K562 (cell line): Measurements from ENCODE around the gene S100A4.

Experiments used
- BHLHE40 ChIP-seq: IDR thresholded peaks from 2 replicates; pipeline ENCODE4 v1.6.1; 2011; ENCODE audit warnings: low read length, improper control_type of control experiment
- CTCF ChIP-seq, 3 experiments: IDR thresholded peaks in 2 of 3; conservative IDR thresholded peaks in 1 of 3; 2 replicates each; pipeline ENCODE4 v1.5.1; 2011 to 2012; ENCODE audit warnings: low read length in 3 of 3, mild to moderate bottlenecking in 3 of 3, control low read depth in 2 of 3, improper control_type of control experiment in 1 of 3, inconsistent platforms in 1 of 3, low read depth in 1 of 3, mixed read lengths in 1 of 3, moderate library complexity in 1 of 3; ENCODE audit not compliant: insufficient read depth in 2 of 3
- EZH2 ChIP-seq: IDR thresholded peaks from 2 replicates; pipeline ENCODE4 v1.6.1; 2012; ENCODE audit warnings: low read depth, mild to moderate bottlenecking, inconsistent platforms, low read length, borderline replicate concordance
- GTF2A2 ChIP-seq: IDR thresholded peaks from 2 replicates; pipeline ENCODE4 v1.6.1; 2016; ENCODE audit warnings: mild to moderate bottlenecking, missing genetic modification characterization, missing compliant biosample characterization
- NR2C1 ChIP-seq, 2 experiments: fragments of 450-650 bp; IDR thresholded peaks; 2 replicates each; pipeline ENCODE4 v1.6.1; 2017; ENCODE audit warnings: mild to moderate bottlenecking in 2 of 2, antibody characterized with exemption in 1 of 2, inconsistent platforms in 1 of 2, missing compliant biosample characterization in 1 of 2, missing genetic modification characterization in 1 of 2
- POLR2A ChIP-seq: fragments of 450-650 bp; conservative IDR thresholded peaks from 2 replicates; pipeline ENCODE4 v1.6.1; 2016
- POLR2AphosphoS5 ChIP-seq: IDR thresholded peaks from 2 replicates; pipeline ENCODE4 v1.6.1; 2011; ENCODE audit warnings: mild to moderate bottlenecking, low read depth, low read length, moderate library complexity; ENCODE audit not compliant: control insufficient read depth, insufficient read depth
- RFX5 ChIP-seq: IDR thresholded peaks from 2 replicates; pipeline ENCODE4 v1.6.1; 2011; ENCODE audit warnings: low read depth, mild to moderate bottlenecking, improper control_type of control experiment, low read length
- SMARCC2 ChIP-seq: fragments of 450-650 bp; IDR thresholded peaks from 2 replicates; pipeline ENCODE4 v1.6.1; 2017; ENCODE audit warnings: antibody characterized with exemption, moderate library complexity, mild to moderate bottlenecking, low read depth
- SRSF1 ChIP-seq: fragments of 200-400 bp; formaldehyde crosslinking; IDR thresholded peaks from 2 replicates; pipeline ENCODE4 v1.6.1; 2017; ENCODE audit warnings: mild to moderate bottlenecking, low read depth, low read length, moderate library complexity
- STAT5A ChIP-seq: IDR thresholded peaks from 2 replicates; pipeline ENCODE4 v1.6.1; 2012; ENCODE audit warnings: low read length, inconsistent platforms, borderline replicate concordance
- TEAD2 ChIP-seq: fragments of 450-650 bp; IDR thresholded peaks from 2 replicates; pipeline ENCODE4 v1.6.1; 2016; ENCODE audit warnings: missing genetic modification characterization, control low read depth, missing compliant biosample characterization
- TF ChIP-seq, protein P1 (sequence below), 2 experiments: fragments of 450-650 bp in 1 of 2; IDR thresholded peaks; 2 replicates each; pipeline ENCODE4 v1.6.1; 2011 to 2017; ENCODE audit warnings: low read depth in 2 of 2, antibody characterized with exemption in 1 of 2, borderline replicate concordance in 1 of 2, low read length in 1 of 2, mild to moderate bottlenecking in 1 of 2, mixed read lengths in 1 of 2; ENCODE audit not compliant: control insufficient read depth in 1 of 2

DNA sequence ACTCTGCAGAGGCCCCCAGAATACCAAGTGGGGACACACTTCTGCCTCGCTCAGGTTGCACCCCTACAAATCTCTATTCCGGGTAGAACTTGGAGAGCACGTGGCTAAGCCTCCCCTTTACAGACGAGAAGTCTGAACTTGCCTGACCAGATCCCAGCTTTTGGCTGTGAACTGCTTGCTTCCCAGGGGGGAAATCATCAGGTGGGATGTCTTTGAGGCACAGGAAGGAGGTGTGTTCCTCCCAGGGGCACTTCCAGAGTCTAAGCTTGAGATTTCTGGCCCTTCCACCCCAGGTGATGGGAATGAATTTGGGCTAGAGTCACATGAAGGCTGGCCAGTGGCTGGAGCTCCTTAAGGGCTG is 4.8 kb upstream of the S100A4 start:
- TF ChIP-seq SMARCC2 (no peak), NR2C1 (IDR thresholded peaks at IDR 0.05) (no peak), NR2C1 (tag; IDR thresholded peaks at IDR 0.05) (no peak), STAT5A (no peak), SRSF1 (no peak), EZH2 (no peak), CTCF (IDR thresholded peaks at IDR 0.05 in 2 of 3, conservative IDR thresholded peaks at IDR 0.05 in 1 of 3; ENCODE audit: insufficient read depth in 2 of 3, low read depth in 1 of 3, low read length in 3 of 3) (no peak), RFX5 (no peak), BHLHE40 (no peak), POLR2A (no peak), POLR2AphosphoS5 (no peak), GTF2A2 (tag) (no peak), TEAD2 (tag) (no peak)
- TF ChIP-seq, protein P1, sequence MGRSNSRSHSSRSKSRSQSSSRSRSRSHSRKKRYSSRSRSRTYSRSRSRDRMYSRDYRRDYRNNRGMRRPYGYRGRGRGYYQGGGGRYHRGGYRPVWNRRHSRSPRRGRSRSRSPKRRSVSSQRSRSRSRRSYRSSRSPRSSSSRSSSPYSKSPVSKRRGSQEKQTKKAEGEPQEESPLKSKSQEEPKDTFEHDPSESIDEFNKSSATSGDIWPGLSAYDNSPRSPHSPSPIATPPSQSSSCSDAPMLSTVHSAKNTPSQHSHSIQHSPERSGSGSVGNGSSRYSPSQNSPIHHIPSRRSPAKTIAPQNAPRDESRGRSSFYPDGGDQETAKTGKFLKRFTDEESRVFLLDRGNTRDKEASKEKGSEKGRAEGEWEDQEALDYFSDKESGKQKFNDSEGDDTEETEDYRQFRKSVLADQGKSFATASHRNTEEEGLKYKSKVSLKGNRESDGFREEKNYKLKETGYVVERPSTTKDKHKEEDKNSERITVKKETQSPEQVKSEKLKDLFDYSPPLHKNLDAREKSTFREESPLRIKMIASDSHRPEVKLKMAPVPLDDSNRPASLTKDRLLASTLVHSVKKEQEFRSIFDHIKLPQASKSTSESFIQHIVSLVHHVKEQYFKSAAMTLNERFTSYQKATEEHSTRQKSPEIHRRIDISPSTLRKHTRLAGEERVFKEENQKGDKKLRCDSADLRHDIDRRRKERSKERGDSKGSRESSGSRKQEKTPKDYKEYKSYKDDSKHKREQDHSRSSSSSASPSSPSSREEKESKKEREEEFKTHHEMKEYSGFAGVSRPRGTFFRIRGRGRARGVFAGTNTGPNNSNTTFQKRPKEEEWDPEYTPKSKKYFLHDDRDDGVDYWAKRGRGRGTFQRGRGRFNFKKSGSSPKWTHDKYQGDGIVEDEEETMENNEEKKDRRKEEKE (IDR thresholded peaks at IDR 0.05; ENCODE audit: borderline replicate concordance in 1 of 2, control insufficient read depth in 1 of 2, low read depth in 2 of 2, low read length in 1 of 2): no peak
